Measurements from ENCODE around the gene ITPKB.

GRCh38 chr1:226609836-226610455, 129.1 kb downstream of the ITPKB start:
- TF ChIP-seq FOXM1 (IDR thresholded peaks at IDR 0.05; ENCODE audit: borderline replicate concordance, low read depth) (no peak), REST (IDR thresholded peaks at IDR 0.05; ENCODE audit: low read depth) (no peak), CEBPB (IDR thresholded peaks at IDR 0.05) (no peak), EP300 (IDR thresholded peaks at IDR 0.05; ENCODE audit: borderline replicate concordance) (no peak), TAF1 (IDR thresholded peaks at IDR 0.05; ENCODE audit: low read depth) (no peak), EGR1 (IDR thresholded peaks at IDR 0.05) (no peak), RAD21 (IDR thresholded peaks at IDR 0.05; ENCODE audit: low read depth) (no peak), USF1 (IDR thresholded peaks at IDR 0.05) (no peak)
